Pancreas (tissue), 10 donors: ENCODE results near the gene DPM2. TPM values are rescaled to one million over a fixed set of nuclear protein-coding genes. Genes with fewer than 3 reads are reported as not detected.
A peak's percentile ranks its signal among the peaks of the same experiment; 100 is the strongest.

ENCODE experiments used
- ATAC-seq, 4 donors: fragments of 200-7000 bp; cut with Tn5 transposase; one replicate each; pipeline versions ENCODE4 v1.8.0 to v1.9.1; 2020; ENCODE audit warnings: mild to moderate bottlenecking in 4 of 4, moderate library complexity in 4 of 4
- DNase-seq, 6 donors: peaks; one replicate each; pipeline ENCODE4 v3.0.0-alpha.2; 2020
- FAIRE-seq: peaks from 2 replicates; lab custom pipeline; 2012; peaks lifted over from hg19 to GRCh38; lab: Jason Lieb, UNC
- H3K27ac ChIP-seq, 4 donors: fragments of 200-600 bp; sonication (generic); 1 replicate in 3 of 4; 2 replicates in 1 of 4; pipeline versions ENCODE4 v1.5.0 to v1.8.0; 2020
- H3K27me3 ChIP-seq, 4 donors: fragments of 200-600 bp; one replicate each; pipeline ENCODE4 v1.8.0; 2021
- H3K36me3 ChIP-seq, 3 donors: fragments of 200-600 bp; sonication (generic) in 1 of 3; one replicate each; pipeline versions ENCODE4 v1.5.0 to v1.8.0; 2020 to 2021
- H3K4me1 ChIP-seq, 3 donors: fragments of 200-600 bp; one replicate each; pipeline ENCODE4 v1.8.0; 2021
- H3K4me3 ChIP-seq, 4 donors: fragments of 200-600 bp; sonication (generic) in 2 of 4; one replicate each; pipeline versions ENCODE4 v1.5.0 to v1.8.0; 2020 to 2021
- H3K9me3 ChIP-seq, 4 donors: fragments of 200-600 bp; one replicate each; pipeline ENCODE4 v1.8.0; 2021
- WGBS, 2 donors: extraction: QIAGEN DNeasy Blood & Tissue Kit; methylation state at CpG; one replicate each; pipeline ENCODE4 v1.1.7; 2013; 5-methylcytosine and 5-hydroxymethylcytosine counted together
- intact Hi-C, 3 donors: fragments of 100-400 bp; cut with DNase I; formaldehyde crosslinking; loops; one replicate each; pipeline versions ENCODE4 v1.11.1 to v1.14.2; 2022
- polyA plus RNA-seq, 2 donors: library from polyadenylated mRNA; stranded (reverse); fragments of 200-250 nt; gene quantifications; one replicate each; pipeline ENCODE4 v1.2.3, GENCODE V29; 2013
- total RNA-seq, 6 donors: library from RNA; stranded (reverse); fragmentation: NEBNext Ultra II Directional in 4 of 6; extraction: Animal tissue kit (Norgen Biotek cat#: 25700) in 4 of 6; gene quantifications; one replicate each; pipeline versions ENCODE4 v1.2.1 to v1.2.4, GENCODE V29; 2021 to 2023
- TF ChIP-seq, protein P1 (sequence below), 4 donors: fragments of 200-600 bp; sonication (generic) in 3 of 4; IDR thresholded peaks; one replicate each; pipeline versions ENCODE4 v1.5.0 to v1.8.0; 2021; ENCODE audit warnings: antibody characterized with exemption in 4 of 4
- donor health status: healthy with polysubstance abuse.
- donor health status: DM: no; HTN: no; CAD: no; lungs with moderate emphysema.
- donor health status: DM: no; HTN: no; CAD: no.
- donor health status: control.
- donor health status: control.
- donor health status: Bipolar disorder and iron deficiency.
- donor health status: DM: yes; HTN: yes; CAD: no.
- donor health status: DM: no; HTN: no; CAD: no.
- donor health status: DM: no; HTN: no; CAD: no.
- donor health status: DM: yes; HTN: yes; CAD: no.

DPM2 gene
- total and polyA plus RNA-seq, 8 donors = 19.6 to 56.8 (median 27.8) TPM

DNA sequence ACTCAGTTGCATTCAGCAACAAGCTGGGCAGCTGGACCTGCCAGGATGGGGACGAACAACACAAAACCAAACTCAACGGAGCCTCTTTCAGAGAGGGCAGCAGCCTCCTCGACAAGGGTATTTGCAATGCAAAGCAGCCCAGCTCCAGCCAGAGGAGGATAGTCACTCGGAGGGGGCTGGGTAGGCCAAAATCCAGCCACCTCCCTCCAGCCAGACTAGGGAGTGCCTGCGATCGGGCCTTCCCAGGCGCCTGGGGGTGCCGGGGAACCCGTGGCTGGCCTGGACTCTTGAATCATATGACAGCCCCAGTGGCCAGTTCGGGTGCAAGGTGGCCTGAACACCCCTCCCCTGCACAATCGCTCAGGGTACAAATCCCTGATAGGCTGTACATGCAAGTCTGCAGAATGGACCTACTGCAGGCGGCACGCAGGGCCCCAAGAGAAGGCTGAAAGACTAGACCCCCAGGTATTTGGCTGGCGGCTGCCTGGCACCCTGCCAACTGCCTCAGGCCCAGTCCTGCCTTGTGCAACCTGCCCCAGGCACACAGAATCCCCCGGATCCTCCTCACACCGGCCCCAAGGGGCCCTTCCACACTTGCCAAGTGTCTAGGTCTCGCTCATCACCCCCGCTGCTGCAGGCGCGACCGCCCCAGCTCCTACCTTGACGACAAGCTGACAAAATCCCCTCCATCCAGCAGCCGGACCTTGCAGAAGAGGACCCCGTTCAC is 41.8 kb upstream of the DPM2 start:
- no peaks in the 10 kb centered on the region for H3K36me3 ChIP-seq
- ATAC-seq (peak; percentile 1 to 6 (median 4)), DNase-seq (peak; percentile 51 to 91 (median 74)), FAIRE-seq (no peak)
- no peaks in the 10 kb centered on the region for H3K27me3 ChIP-seq
- TF ChIP-seq, protein P1, sequence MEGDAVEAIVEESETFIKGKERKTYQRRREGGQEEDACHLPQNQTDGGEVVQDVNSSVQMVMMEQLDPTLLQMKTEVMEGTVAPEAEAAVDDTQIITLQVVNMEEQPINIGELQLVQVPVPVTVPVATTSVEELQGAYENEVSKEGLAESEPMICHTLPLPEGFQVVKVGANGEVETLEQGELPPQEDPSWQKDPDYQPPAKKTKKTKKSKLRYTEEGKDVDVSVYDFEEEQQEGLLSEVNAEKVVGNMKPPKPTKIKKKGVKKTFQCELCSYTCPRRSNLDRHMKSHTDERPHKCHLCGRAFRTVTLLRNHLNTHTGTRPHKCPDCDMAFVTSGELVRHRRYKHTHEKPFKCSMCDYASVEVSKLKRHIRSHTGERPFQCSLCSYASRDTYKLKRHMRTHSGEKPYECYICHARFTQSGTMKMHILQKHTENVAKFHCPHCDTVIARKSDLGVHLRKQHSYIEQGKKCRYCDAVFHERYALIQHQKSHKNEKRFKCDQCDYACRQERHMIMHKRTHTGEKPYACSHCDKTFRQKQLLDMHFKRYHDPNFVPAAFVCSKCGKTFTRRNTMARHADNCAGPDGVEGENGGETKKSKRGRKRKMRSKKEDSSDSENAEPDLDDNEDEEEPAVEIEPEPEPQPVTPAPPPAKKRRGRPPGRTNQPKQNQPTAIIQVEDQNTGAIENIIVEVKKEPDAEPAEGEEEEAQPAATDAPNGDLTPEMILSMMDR (IDR thresholded peaks at IDR 0.05) = no peak
- intact Hi-C loops = no loop called here
- WGBS, 2 donors = 1 to 2% methylated on average over 24 of the region's 24 CpGs
- no peaks in the 10 kb centered on the region for H3K9me3 ChIP-seq
- peak overlapping the region; percentile 69 to 84 (median 76) for H3K4me3 ChIP-seq
- H3K4me1 ChIP-seq = peaks cover 37 to 45% (median 37%) of the 10 kb centered on the region in 3 donors
- peak overlapping the region; percentile 80 to 86 (median 82) for H3K27ac ChIP-seq

DNA sequence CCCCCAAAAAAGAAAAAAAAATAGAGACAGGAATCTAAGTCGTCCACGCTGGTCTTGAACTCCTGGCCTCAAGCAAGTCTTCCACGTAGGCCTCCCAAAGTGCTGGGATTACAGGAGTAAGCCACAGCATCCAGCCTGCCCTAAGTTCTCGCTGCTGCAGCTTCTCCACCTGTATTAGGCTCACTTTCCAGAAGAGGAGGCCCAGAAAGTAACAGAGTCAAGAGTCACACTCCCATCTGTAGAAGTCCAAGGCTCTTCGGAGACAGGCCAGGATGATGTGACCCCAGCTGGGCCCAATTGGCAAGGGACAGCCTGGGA is 41.3 kb upstream of the DPM2 start:
- TF ChIP-seq, protein P1 (IDR thresholded peaks at IDR 0.05) = no peak
- intact Hi-C loops = no loop called here
- ATAC-seq = no peak

DNA sequence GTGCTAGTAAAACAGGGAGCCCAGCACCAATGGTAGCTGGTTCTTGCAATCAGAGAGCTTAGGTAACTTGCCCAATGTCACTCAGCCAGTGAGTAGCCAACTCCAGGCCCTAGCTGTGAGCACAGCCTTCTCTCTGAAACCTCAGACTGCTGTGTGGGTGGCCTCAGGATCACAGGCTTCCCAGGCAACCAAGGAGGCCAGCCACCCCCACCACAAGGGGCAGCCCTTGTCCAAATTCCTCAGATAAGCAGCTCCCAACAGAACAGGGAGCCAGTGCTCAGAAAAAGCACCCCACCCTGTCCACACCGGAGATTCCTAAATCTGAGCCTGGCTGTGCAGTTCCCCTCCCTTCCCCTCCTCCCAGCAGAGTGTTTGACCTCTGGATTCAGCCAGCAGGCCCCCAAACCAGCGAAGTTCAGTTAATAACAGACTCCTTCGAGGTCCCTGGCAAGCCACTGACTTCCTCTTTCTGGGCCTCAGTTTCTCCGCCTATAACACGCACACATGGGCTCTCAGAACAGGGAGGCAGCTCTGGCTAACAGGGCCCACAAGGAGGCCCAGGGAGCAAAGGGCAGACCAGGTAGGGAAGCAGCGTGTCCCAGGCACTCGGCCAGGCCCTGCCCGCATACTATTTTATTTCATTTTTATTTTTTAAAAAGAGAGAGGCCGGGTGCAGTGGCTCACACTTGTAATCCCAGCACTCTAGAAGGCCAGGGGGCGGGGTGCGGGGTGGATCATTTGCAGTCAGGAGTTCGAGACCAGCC is 40.4 kb upstream of the DPM2 start:
- H3K4me1 ChIP-seq = peaks cover 51 to 59% (median 51%) of the 10 kb centered on the region in 3 donors
- intact Hi-C loops = no loop called here
- peak overlapping the region; percentile 73 to 82 (median 80) for H3K27ac ChIP-seq
- ATAC-seq (peak in 1 of 4 donors; percentile 1), DNase-seq (peak in 4 of 6 donors; percentile 53 to 63 (median 60)), FAIRE-seq (no peak)
- H3K9me3 ChIP-seq = no peaks in the 10 kb centered on the region
- no peaks in the 10 kb centered on the region for H3K27me3 ChIP-seq
- 8 to 17% methylated on average over 12 of the region's 12 CpGs for WGBS, 2 donors
- TF ChIP-seq, protein P1 (IDR thresholded peaks at IDR 0.05) = no peak
- no peaks in the 10 kb centered on the region for H3K36me3 ChIP-seq
- peak overlapping the region in 3 of 4 donors; percentile 9 to 84 (median 69) for H3K4me3 ChIP-seq

More for the DNA sequence above, 41.3 kb upstream of the DPM2 start:
- Histone ChIP-seq H3K27me3 (no peaks in the 10 kb centered on the region), H3K36me3 (no peaks in the 10 kb centered on the region), H3K9me3 (no peaks in the 10 kb centered on the region), H3K27ac (peak overlapping the region; percentile 73 to 82 (median 80)), H3K4me1 (peaks cover 42 to 50% (median 43%) of the 10 kb centered on the region in 3 donors), H3K4me3 (peak overlapping the region; percentile 69 to 84 (median 76))
- WGBS, 2 donors = 12 to 13% methylated on average over 5 of the region's 5 CpGs
- DNase-seq (no peak), FAIRE-seq (no peak)

DNA sequence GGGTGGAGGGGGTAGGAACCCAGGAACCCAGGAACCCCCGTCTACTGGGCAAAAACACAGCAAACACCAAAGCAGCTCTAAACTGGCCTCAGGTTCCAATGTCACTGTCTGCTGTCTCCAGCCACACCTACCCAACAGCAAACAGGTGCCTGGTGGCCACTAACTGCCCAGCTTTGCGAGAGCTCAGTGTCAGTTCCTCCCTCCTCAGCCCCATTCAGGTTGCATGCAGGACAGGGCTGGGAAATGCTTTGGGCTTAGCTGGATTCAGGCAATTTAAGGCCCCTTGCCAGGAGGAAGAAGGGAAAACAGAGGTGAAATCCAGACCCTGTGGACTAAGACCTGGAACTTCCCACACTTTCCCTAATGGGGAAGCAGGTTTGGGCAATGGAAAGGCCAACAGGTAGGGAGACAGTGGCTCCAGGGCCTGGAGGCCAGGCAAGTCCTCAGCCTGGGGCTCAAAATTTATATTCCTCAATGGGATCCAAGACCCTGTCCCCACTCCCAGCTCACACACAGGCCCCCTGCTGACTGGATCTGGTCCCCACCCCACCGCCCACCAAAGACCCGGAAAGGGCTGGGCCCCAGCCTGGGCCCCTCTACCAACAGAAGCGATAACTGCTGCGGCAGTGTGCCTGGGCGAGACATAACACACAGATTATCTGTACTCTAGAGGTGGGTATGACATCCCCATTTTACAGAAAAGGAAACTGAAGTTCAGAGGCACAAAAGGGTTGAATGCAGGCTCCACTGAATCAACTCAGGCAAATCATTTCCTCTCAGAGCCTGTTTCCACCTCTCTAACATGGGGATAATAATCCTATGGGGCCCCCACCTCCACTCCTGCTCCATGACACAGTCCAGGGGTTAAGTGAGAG is 39.6 kb upstream of the DPM2 start:
- Histone ChIP-seq H3K9me3 (no peaks in the 10 kb centered on the region), H3K27me3 (no peaks in the 10 kb centered on the region), H3K4me1 (peaks cover 56 to 64% (median 59%) of the 10 kb centered on the region in 3 donors), H3K4me3 (peak overlapping the region in 3 of 4 donors; percentile 9 to 84 (median 69)), H3K36me3 (no peaks in the 10 kb centered on the region), H3K27ac (peak overlapping the region; percentile 73 to 82 (median 80))
- DNase-seq (peak in 2 of 6 donors; percentile 33 to 54), FAIRE-seq (no peak), ATAC-seq (no peak)
- intact Hi-C loops = no loop called here
- WGBS, 2 donors = 32 to 38% methylated on average over 7 of the region's 7 CpGs
- TF ChIP-seq, protein P1 (IDR thresholded peaks at IDR 0.05) = no peak
